ENCODE measurements around the gene ALK.

- no peak for TF ChIP-seq POLR2A (IDR thresholded peaks at IDR 0.05; ENCODE audit: low read length)
- TF ChIP-seq RFX5 (IDR thresholded peaks at IDR 0.05), result no peak
- TF ChIP-seq CTCF (IDR thresholded peaks at IDR 0.05), result no peak
- TF ChIP-seq GATA3 (IDR thresholded peaks at IDR 0.05; ENCODE audit: borderline replicate concordance), result no peak
- no peak for TF ChIP-seq SMC3 (IDR thresholded peaks at IDR 0.05)
Observed at GRCh38 chr2:29821591-29821990, 99.8 kb downstream of the ALK start.

Measured in A549 (cell line).